Calu3 (cell line): Measurements from ENCODE around the gene GLIS1. TPM values are rescaled to one million over a fixed set of nuclear protein-coding genes. Genes with fewer than 3 reads are reported as not detected.

Experiments
- BruUV-seq: library from RNA; stranded (reverse); fragments of 400-500 nt; replicated peaks from 2 replicates; lab custom pipeline; 2021; lab: Mats Ljungman, UMichigan
- CTCF ChIA-PET: fragments of 300-600 bp; sonication (Branson Sonifier 250); formaldehyde crosslinking; loops from one replicate; lab custom pipeline; 2022; ENCODE audit warnings: antibody characterized with exemption; lab: Charles Lee
- DNase-seq: peaks from one replicate; pipeline ENCODE4 v3.0.0; 2022
- H3K27ac Mint-ChIP-seq: one replicate; pipeline ENCODE4 v1.8.0; 2022; ENCODE audit warnings: mixed read lengths; ENCODE audit not compliant: unreplicated experiment
- H3K27me3 Mint-ChIP-seq: one replicate; pipeline ENCODE4 v1.8.0; 2022; ENCODE audit warnings: mixed read lengths; ENCODE audit not compliant: unreplicated experiment
- H3K36me3 Mint-ChIP-seq: one replicate; pipeline ENCODE4 v1.8.0; 2022; ENCODE audit warnings: mild to moderate bottlenecking, moderate library complexity, mixed read lengths; ENCODE audit not compliant: insufficient read depth, unreplicated experiment
- H3K4me1 Mint-ChIP-seq: one replicate; pipeline ENCODE4 v1.8.0; 2022; ENCODE audit warnings: mild to moderate bottlenecking, low read depth, mixed read lengths; ENCODE audit not compliant: unreplicated experiment
- H3K4me3 Mint-ChIP-seq: one replicate; pipeline ENCODE4 v1.8.0; 2022; ENCODE audit warnings: mild to moderate bottlenecking, low read depth, moderate library complexity, mixed read lengths; ENCODE audit not compliant: unreplicated experiment
- H3K9me3 Mint-ChIP-seq: one replicate; pipeline ENCODE4 v1.8.0; 2022; ENCODE audit warnings: low read depth, mixed read lengths; ENCODE audit not compliant: unreplicated experiment
- CTCF ChIP-seq: fragments of 200-600 bp; IDR thresholded peaks from one replicate; pipeline ENCODE4 v1.8.0; 2022; ENCODE audit warnings: antibody characterized with exemption; ENCODE audit not compliant: unreplicated experiment
- intact Hi-C: fragments of 100-400 bp; cut with micrococcal nuclease; formaldehyde crosslinking; loops from one replicate; pipeline ENCODE4 v1.10.0; 2022; ENCODE audit not compliant: unreplicated experiment
- total RNA-seq: library from RNA; stranded (reverse); gene quantifications from 2 replicates; pipeline ENCODE4 v1.2.3, GENCODE V29; 2022

GLIS1 gene
- total RNA-seq, 1 experiment from 2014 or later: not detected

GRCh38 chr1:53475664-53476063, 263.3 kb downstream of the GLIS1 start:
- Mint-ChIP-seq H3K27ac (no peak overlapping the region), H3K9me3 (no peaks in the 10 kb centered on the region), H3K36me3 (no peaks in the 10 kb centered on the region), H3K27me3 (peaks cover 69% of the 10 kb centered on the region), H3K4me3 (no peak overlapping the region), H3K4me1 (no peaks in the 10 kb centered on the region)
- CTCF ChIA-PET: no interaction called here
- DNase-seq: no peak
- no TSS peak for BruUV-seq
- intact Hi-C loops: no loop called here
- TF ChIP-seq CTCF: no peak

GRCh38 chr1:53473463-53473862, 265.5 kb downstream of the GLIS1 start:
- DNase-seq: no peak
- Mint-ChIP-seq H3K36me3 (no peaks in the 10 kb centered on the region), H3K27ac (no peak overlapping the region), H3K9me3 (no peaks in the 10 kb centered on the region), H3K4me3 (no peak overlapping the region), H3K4me1 (no peaks in the 10 kb centered on the region), H3K27me3 (peaks cover 55% of the 10 kb centered on the region)
- intact Hi-C loops: no loop called here
- CTCF ChIA-PET: interaction anchor here (0.7 to 0.9 kb wide), 2 partner anchors 8 to 472 kb away, joined by 4 to 7 read pairs; no protein-coding TSS in a partner anchor
- BruUV-seq: no TSS peak
- no peak for TF ChIP-seq CTCF

GRCh38 chr1:53471000-53471399, 268.0 kb downstream of the GLIS1 start:
- TF ChIP-seq CTCF: no peak
- H3K4me1 Mint-ChIP-seq: no peaks in the 10 kb centered on the region
- H3K27me3 Mint-ChIP-seq: peaks cover 45% of the 10 kb centered on the region
- H3K36me3 Mint-ChIP-seq: no peaks in the 10 kb centered on the region
- no peak overlapping the region for H3K4me3 Mint-ChIP-seq
- CTCF ChIA-PET: interaction anchor here (0.6 kb wide), 1 partner anchor 153 kb away, joined by 3 read pairs; no protein-coding TSS in a partner anchor
- no peak for DNase-seq
- intact Hi-C loops: no loop called here
- no peaks in the 10 kb centered on the region for H3K9me3 Mint-ChIP-seq
- no TSS peak for BruUV-seq
- H3K27ac Mint-ChIP-seq: no peak overlapping the region

- H3K9me3 Mint-ChIP-seq: no peaks in the 10 kb centered on the region
- intact Hi-C loops: no loop called here
- no TSS peak for BruUV-seq
- no peaks in the 10 kb centered on the region for H3K36me3 Mint-ChIP-seq
- DNase-seq: no peak
- no peak overlapping the region for H3K27ac Mint-ChIP-seq
- TF ChIP-seq CTCF: no peak
- no peak overlapping the region for H3K4me3 Mint-ChIP-seq
- CTCF ChIA-PET: no interaction called here
- H3K27me3 Mint-ChIP-seq: peaks cover 41% of the 10 kb centered on the region
- H3K4me1 Mint-ChIP-seq: no peaks in the 10 kb centered on the region
Measured at GRCh38 chr1:53470584-53470983, 268.4 kb downstream of the GLIS1 start.
